ENCODE results near the gene MYO18A.

MYO18A gene

DNA sequence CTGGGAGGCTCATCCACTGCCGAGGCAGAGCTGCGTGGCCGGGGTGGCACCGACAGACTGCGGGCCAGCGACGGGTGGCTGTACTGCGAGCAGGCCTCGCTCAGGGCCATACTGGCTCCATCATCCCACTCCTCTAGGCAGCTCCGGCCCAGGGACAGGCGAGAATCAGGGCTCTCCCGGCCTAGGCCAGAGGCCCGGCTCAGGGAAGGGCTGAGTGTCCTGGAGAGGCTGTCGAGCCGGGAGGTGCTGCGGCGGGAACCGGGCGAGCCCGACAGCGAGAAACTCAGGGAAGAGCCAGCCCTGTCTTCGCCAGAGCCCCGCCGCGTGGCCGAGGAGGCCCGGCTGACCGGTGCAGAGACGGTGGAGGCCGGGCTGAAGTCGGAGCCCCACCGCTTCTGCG, 99.9 kb downstream of the MYO18A start:
- DNase-seq (ENCODE audit: low read depth): no peak

DNA sequence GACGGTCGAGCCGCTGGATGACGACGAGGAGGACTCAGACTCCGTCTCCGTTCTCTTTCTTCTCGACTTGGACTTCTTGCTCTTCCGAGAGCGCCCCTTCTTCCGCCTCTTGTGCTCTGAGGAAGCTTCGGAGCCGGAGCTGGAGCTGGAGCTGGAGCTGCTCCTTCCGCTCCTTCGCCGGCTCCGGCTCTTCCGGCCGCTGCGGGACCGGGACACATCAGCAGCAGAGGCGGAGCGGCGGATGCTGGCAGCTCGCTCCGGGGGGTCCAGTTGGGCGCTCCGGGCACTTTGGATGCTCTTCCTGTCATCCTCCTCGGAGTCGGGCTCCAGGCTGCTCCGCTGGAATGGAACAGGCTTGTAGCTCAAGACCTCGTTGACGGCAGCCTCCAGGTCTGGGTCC, 100.3 kb downstream of the MYO18A start:
- no peak for DNase-seq (ENCODE audit: low read depth)

DNA sequence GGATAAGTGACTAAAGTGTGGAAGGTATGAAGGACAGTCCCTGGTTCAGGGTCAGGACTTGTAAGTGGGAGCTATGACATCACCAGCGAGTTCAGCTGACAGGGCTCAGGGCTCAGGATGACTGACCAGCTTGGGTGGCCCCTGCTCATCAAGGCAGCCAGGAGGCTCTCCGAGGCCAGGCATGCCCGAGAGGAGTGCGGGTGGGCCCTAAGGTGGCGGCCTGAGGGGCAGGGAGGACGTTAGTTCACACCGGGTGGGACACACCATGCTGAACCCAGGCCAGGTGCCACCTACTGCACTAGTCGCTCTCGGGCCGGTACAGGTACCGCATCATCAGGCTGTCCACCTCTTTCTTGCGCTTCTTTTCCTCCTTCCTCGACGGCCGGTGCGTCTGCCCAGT, 100.8 kb downstream of the MYO18A start:
- DNase-seq (ENCODE audit: low read depth): no peak

DNA sequence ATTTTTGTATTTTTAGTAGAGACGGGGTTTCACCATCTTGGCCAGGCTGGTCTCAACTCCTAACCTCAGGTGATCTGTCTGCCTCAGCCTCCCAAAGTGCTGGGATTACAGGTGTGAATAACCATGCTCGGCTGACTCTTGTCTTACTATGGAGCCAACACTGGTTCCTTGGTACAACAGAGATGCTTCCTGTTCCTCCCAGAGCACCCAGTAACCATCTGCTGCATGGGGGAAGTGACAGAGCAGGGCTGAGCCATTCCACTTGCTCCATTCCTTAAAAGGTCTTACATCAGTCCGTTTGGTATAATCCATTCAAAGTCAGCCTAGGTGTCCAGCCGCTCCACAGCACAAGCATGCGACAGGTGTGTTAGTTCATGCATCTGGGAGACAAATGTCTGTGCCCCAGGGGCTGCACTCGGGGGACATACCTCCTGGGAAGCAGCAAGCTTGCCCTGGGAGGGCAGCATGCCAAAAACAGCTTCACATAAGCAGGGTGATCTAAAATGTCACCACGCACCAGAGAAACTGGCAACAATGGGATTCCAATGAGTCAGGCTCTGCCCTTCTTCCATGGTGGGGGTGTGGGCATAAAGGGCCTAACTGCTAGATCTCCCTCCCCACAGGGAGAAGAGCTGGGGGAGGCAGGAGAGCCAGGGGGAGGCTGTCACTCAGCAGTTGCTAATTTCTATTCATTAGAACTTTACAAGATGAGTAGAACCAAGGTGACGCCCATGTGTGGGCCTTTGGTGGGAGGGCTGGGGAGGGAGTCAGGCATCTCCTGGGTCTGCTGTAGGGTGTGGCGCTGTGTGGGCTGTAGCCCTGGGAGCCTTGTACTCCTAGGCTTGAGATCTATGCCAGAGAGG, 101.8 kb downstream of the MYO18A start:
- DNase-seq (ENCODE audit: low read depth): no peak

DNA sequence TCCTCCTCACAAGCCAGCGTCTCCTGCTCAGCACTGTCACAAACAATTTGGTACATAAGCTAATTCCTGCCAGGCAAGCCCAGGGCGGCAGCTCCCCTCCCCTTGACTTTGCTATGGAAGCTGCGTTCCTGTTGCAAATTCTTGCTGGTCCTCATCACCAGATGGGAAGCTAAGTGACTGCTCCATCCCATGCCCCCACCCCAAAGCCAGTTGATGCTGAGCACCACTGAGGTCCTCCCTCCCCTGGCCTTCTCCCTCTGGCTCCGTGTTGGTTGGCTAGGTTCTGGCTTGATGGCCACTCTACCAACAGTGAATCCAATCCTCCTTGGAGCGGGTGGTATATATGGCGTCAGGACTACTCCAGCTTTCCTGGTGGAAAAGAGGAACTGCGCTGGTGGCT, 102.9 kb downstream of the MYO18A start:
- no peak for DNase-seq (ENCODE audit: low read depth)

DNA sequence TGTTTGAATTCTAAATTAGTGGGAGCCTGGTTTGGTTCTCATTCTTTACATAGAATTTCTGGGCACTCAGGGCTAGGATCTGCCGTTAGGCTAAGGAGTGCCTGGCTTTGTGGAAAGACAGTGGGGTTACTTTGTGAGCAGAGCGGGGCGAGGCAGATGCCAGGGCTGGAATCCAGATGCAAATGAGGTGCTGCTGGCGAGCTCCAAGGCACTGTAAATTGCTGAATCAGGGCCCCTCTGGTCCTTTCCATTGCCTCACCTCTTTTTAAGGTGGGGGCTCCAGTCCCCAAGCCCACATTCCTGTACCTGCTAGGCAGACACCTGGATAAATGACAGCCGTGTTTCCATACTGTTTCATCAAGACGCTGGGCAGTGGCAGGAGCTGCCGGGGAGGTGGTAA, 103.5 kb downstream of the MYO18A start:
- no peak for DNase-seq (ENCODE audit: low read depth)

DNA sequence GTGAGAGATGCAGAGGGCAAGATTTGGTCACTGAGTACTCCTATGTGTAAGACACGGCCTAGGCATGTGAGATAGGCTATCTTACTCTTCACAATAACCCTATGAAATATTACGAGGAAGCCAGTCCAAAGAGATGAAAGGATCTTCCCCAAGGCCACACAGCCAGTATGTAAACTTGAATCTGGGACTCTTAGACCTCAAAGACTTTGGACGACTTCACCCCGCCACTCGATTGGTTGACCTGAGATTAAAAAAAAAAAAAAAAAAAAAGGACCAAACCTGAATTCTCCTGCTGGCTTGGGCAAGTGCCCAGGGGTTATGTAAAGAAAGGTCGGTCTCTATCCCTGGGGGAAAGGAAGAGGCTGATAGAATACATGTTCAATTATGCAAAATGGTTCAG, 104.1 kb downstream of the MYO18A start:
- DNase-seq (ENCODE audit: low read depth): no peak

DNA sequence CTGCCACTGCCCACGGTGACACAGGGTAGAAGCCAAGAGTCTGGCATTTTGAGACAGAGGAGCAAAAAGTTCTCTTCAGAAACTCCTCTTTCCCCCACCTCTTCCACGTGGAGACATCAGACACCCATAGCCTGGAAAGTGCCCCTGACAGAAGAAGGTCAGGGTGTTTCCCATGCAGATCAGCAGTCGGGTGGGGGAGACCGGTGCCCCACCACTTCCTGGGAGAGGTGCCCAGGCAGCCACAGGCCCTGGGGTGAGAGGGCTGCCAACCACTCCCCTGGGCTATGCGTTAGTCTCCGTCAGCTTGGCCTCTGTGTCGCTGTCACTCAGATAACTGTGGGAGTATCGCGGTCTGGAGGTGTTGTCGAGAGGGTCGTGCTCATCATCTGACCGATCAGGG, 105.7 kb downstream of the MYO18A start:
- DNase-seq (ENCODE audit: low read depth): no peak

DNA sequence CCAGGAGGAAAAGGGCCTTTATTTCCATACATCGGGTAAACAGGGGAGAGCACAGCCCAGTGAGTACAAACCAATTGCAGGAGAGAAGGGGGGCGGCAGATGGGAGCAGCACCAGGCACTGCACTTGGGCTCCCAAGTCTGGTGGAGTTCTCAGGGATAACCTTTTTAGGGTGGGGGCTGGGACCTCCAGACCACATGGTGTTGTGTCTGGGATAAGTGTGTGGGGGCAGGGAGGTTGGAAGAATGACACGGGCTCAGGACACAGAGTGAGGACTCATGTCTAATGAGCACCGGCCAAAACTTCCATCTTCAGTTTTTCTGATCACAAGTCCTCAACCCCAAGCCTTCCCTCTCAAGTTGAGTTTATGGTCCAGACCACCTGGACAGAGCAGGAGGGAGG, 106.7 kb downstream of the MYO18A start:
- DNase-seq (ENCODE audit: low read depth): no peak

DNA sequence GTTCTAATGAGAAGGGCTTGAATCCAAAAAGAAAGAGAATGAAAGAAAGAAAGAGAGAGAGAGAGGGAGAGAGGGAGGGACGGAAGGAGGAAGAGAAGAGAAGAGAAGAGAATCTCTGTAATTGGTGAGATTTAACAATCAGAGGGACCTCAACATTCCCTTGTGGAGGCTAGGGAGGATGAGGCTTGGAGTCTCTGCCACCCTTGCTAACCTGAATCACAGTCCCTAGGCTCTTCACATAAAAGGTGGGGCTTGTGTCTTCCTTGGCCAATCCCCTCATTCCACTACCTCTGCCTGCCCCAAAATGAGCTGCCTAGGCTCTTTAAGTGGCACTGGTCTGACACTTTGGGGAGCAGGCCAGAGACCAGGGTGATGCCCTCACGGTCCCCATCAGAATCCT, 107.2 kb downstream of the MYO18A start:
- DNase-seq (ENCODE audit: low read depth): no peak

DNA sequence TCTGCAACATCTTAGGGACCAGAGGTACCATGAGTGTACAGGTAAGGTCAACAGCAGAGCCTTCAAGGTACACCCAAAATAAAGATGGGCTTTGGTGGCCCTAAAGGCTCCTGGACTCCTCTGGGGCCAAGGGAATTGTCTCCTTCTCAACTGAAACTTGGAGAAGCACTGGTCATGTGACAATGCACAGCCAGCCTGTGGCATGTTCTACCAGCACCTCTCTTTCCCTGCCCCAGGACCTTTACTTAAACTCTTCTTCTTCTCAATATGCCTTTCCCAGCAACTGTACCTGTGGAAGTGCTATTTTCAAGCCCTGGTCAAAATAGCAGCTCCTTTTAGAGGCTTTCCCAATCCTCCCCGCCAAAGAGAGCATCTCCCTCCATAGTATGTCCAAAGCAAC, 108.9 kb downstream of the MYO18A start:
- no peak for DNase-seq (ENCODE audit: low read depth)

DNA sequence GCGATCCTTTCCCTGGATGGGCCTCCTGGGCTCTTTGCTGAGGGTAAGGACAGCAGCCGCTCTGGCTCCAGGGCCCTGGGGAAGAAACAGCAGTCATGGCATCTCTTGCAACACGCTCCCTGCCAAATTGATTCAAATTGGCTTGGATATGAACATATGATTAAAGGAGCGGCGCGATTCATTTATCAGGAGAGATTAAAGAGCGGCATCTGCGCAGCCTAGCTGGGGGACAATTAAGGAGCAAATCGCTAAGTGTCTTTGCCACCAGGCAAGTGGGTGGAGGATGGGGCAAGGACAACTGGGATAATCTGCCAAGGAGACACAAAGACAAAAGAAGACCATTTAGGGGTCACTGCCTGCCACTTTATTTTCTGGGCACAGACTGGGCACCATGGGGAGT, 109.4 kb downstream of the MYO18A start:
- DNase-seq (ENCODE audit: low read depth): no peak

DNA sequence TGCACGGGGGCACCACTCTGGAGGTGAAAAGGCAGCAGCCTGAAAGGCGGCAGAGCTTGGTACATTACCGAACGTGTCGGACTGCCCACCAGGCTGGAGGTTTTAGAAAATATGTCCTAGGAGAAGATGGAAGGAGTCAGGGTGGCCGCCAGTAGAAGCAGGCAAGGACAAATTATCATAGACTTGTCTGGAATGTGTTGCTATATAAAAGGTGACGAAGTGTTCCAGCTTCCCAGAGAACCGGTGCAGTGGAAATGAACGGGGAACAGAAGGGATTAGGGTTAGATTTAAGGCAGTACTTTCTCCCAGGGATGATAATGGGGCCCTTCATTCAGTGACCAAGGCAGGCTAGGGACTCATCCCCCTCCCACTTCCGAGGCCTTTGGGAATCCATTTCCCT, 109.9 kb downstream of the MYO18A start:
- DNase-seq (ENCODE audit: low read depth): no peak

DNA sequence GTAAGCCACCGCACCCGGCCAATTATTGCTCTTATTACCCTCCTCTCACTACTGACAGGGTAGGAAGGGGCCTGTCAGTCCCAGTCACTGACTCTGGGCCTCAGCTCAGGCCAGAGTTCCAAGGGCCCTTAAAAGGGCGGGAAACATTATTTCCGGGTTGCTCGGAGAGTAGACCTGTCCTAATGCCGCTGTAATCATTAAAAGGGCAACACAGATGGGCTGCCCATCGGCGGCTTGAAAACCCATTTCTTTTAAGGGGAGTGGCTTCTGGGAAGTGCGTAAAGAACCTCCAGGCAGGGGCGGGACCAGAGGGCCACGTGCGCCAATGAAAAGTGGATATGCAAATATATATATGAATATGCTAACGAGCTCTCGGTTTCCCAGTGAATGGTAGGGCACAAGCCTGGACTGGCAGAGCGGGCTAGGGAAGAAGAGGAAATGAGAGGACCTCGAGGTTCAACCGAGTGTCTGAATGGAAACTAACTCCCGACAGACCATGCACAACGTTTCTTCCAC, 110.6 kb downstream of the MYO18A start:
- DNase-seq (ENCODE audit: low read depth): no peak

DNA sequence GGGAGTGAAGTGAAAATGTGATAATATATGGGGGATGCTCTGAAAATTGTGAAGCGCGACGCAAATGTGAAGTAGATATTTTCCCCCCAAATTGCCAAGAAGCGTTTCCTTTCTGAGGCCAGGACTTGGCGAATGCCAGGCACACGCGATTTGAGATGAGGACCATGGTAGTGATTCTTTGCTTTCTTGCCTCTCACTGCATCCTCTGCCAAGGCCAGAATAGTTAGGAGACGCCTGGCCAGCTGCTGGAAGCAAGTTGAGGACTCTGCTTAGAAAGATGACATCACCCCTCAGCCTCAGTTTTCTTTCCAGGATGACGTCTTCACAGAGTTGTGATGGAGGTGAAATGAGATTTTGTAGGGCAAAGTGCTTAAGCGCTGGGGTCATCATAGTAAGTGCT, 111.4 kb downstream of the MYO18A start:
- DNase-seq (ENCODE audit: low read depth): no peak

DNA sequence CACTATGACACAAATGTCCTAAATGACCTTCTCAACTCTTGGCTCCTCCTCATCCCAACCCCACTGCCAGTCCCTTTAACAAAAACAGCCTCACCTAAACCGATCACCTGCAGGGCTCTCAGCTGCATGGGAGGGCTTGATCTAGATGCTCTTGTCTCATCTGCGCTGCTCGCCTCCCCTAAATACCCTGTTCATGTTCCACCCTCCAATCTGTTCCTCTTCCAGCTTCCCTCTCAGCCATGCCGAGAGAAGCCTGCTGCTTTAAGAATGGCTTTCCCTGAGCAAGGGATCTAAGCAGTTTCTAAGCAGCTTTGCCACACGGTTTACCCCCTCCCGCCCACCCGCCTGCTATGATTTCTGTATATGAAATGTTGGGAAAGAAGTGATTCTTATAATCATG, 113.6 kb downstream of the MYO18A start:
- DNase-seq (ENCODE audit: low read depth): no peak

DNA sequence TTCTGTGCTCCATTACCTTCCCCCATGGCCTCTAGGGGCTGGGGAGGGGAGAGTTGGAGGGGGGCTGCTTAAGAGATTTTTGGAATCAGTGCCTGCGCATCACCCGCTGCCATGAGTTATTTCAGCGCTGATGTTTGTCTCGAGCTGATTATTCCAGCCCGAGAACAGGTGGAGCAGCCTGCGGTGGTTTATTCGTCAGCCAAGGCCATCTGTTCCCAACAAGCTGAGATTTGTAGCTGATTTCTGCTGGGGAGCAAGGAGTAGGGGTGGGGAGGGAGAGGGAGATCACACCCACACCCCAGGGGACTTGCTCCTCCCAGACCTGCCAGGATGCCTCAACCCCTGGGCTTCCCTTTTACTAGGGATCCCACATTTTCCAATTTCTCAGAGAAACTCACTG, 114.2 kb downstream of the MYO18A start:
- no peak for DNase-seq (ENCODE audit: low read depth)

DNA sequence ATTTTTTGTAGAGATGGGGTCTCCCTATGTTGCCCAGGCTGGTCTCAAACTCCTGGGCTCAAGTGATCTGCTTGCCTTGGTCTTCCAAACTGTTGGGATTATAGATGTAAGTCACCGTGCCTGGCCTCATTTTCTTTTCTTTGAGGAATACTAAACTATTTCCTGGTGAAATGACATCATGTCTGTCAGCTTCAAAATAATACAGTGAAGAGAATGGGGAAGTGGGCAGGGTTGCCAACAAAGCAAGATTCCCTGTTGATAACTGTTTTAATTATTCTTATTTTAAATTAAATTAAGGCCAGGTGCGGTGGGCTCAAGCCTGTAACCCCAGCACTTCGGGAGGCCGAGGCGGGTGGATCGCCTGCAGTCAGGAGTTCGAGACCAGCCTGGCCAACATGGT, 116.2 kb downstream of the MYO18A start:
- no peak for DNase-seq (ENCODE audit: low read depth)

DNA sequence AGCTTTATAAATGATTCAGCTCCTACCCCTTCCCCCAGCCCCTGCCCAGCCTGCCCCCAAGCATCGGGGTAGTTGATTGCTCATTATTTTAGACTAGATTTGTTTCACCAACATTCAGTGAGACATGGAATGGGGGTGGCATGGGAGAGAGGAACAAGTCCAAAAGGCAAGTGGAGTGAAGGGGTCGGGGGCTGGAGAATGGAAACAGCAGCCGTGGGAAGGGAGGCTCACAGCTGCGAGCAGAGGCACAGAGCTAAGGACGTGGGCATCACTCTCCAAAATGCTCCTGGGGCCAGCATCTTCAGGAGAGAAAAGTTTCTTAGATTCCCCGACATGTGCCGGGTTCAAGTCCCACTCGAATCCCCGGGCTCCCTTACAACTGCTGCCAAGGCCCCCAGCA, 118.0 kb downstream of the MYO18A start:
- DNase-seq (ENCODE audit: low read depth): no peak

DNA sequence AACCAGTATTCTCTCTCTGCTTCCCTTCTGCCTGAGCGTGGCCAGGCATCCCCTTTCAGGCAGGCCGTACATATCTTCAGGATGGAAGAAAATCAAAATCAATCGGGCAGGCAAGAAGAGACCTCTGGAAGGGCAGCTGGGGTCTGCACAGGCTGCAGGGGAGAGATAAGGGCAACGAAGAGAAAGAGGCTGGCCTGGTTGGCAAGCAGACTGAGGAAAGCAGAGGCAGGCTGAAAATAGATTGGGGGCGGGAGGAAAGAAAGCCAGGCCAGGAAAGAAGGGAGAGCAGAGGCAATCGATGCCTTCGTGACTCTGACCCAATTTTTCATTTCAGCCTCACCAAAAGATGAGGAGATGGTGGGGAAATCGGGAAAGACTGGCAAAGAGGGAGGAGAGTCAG, 119.2 kb downstream of the MYO18A start:
- DNase-seq (ENCODE audit: low read depth): no peak

DNA sequence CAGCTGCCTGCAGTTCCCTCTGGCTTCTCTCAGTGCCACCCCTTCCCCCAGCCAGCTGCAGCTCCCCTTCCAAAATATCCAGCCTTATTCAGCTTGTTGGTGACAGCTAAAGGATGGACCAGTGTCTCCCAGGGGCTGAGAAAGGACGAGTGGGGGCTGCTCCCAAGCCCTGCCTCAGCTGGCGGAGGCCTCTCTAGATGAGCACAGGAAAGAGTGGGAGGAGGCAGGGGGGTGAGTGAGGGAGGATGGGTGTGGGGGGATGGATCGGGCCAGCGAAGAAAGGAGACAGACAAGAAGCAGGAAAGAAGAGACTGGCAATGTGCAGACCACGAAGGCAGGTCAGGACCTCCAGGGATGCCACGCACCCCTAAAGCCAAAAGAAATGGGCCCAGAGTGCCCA, 119.7 kb downstream of the MYO18A start:
- no peak for DNase-seq (ENCODE audit: low read depth)

DNA sequence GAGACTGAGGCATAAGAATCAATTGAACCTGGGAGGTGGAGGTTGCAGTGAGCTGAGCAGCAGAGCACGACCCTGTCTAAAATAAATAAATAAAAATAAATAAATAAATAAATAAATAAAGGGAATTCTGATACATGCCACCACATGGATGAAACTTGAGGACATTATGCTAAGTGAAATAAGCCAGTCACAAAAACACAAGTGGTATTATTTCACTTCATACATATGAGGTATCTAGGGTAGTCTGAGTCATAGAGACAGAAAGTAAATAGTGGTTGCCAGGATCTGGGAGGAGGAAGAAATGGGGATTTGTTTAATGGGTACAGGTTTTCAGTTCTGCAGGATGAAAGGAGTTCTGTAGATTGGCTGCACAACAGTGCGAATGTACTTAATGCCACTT, 120.9 kb downstream of the MYO18A start:
- DNase-seq (ENCODE audit: low read depth): no peak

DNA sequence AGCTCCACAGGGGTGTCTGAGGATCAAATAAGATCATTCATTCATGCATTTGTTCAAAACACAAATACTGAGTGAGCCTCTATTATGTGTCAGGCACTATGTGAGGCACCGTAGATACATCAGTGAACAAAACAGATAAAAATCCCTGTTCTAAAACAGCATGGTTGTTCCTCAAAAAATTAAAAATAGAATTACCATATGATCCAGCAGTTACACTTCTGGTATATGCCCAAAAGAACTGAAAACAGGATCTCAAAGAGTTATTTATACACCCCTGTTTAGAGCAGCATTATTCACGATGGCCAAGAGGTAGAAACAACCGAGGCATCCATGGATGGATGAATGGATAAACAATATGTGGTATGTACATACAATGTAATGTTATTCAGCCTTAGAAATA, 121.8 kb downstream of the MYO18A start:
- DNase-seq (ENCODE audit: low read depth): no peak

DNA sequence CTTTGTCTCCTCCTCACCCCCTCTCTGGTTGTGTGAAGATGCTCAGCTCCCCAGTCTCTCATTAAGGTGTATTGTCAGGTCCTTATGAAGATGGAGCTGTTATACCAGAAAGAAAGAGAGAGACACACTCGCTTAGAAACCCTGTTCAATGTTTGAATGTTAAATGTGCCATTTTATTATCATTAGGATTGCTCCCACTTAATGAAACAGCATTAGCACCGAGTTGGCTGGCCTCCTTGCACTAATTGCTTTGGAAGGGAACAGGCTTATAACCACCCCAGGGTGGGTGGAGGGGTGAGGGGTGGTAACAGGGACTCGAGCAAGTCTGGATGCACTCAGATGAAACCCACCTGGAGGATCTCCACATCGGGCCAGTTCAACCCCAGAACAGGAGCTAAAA, 122.8 kb downstream of the MYO18A start:
- DNase-seq (ENCODE audit: low read depth): no peak

Measured in activated T-helper 1 cell treated with Interleukin-2 at 50 U/mL for 16 hours (primary cell).